Endothelial cell of umbilical vein (primary cell): ENCODE data around the gene RHCG. TPM values are rescaled to one million over a fixed set of nuclear protein-coding genes. Genes with fewer than 3 reads are reported as not detected.

Experiments
- BruUV-seq: library from RNA; stranded (reverse); fragments of 400-500 nt; replicated peaks from 2 replicates; lab custom pipeline; 2021; lab: Mats Ljungman, UMichigan
- CTCF ChIA-PET: fragments of 300-600, 350-600 bp; sonication (Branson Sonifier 250); formaldehyde crosslinking; loops from one replicate; lab custom pipeline; 2021; ENCODE audit warnings: antibody characterized with exemption, inconsistent platforms; lab: Charles Lee
- POLR2A ChIA-PET: fragments of 300-600, 350-600 bp; sonication (Branson Sonifier 250); formaldehyde crosslinking; loops from one replicate; lab custom pipeline; 2021; ENCODE audit warnings: antibody characterized with exemption, inconsistent platforms; lab: Charles Lee
- DNase-seq: peaks from one replicate; pipeline ENCODE4 v3.0.0-alpha.2; 2011; ENCODE audit warnings: low read depth, low spot score
- FAIRE-seq: peaks from 2 replicates; lab custom pipeline; 2011; peaks lifted over from hg19 to GRCh38; lab: Jason Lieb, UNC
- H2AFZ ChIP-seq: 2 replicates; pipeline ENCODE4 v1.6.0; 2012; ENCODE audit warnings: low read depth, low read length, control low read depth, inconsistent platforms
- H3K27ac ChIP-seq: 2 replicates; pipeline ENCODE4 v1.5.1; 2011; ENCODE audit warnings: low read depth, mild to moderate bottlenecking, control low read depth, low read length, moderate library complexity; ENCODE audit not compliant: insufficient read depth
- H3K27me3 ChIP-seq, 2 experiments: 2 replicates each; pipeline versions ENCODE4 v1.6.0 to v1.6.1; 2011; ENCODE audit warnings: low read length in 2 of 2, mixed read lengths in 1 of 2; ENCODE audit not compliant: control insufficient read depth in 2 of 2, insufficient read depth in 2 of 2
- H3K36me3 ChIP-seq, 2 experiments: 2 replicates in 1 of 2; 3 replicates in 1 of 2; pipeline ENCODE4 v1.5.1; 2011; ENCODE audit warnings: low read length in 2 of 2, mild to moderate bottlenecking in 1 of 2, moderate library complexity in 1 of 2; ENCODE audit not compliant: control insufficient read depth in 2 of 2, insufficient read depth in 2 of 2; ENCODE audit errors: extremely low read depth in 1 of 2
- H3K4me1 ChIP-seq: 3 replicates; pipeline ENCODE4 v1.5.1; 2011; ENCODE audit warnings: mild to moderate bottlenecking, low read length; ENCODE audit not compliant: control insufficient read depth, insufficient read depth; ENCODE audit errors: extremely low read depth
- H3K4me2 ChIP-seq: 2 replicates; pipeline ENCODE4 v1.6.1; 2011; ENCODE audit warnings: low read length, control low read depth, mixed read lengths; ENCODE audit not compliant: insufficient read depth
- H3K4me3 ChIP-seq, 3 experiments: fragments of 200-600 bp in 1 of 3; sonication (generic), shearing (Covaris generic) in 1 of 3; replicated peaks in 1 of 3; 2 replicates each; pipeline ENCODE4 v1.5.1; 2011 to 2016; ENCODE audit warnings: control low read depth in 3 of 3, low read length in 3 of 3, mild to moderate bottlenecking in 2 of 3, inconsistent platforms in 1 of 3, low read depth in 1 of 3, moderate library complexity in 1 of 3; ENCODE audit not compliant: insufficient read depth in 1 of 3
- H3K79me2 ChIP-seq: 2 replicates; pipeline ENCODE4 v1.6.0; 2012; ENCODE audit warnings: low read length, inconsistent platforms; ENCODE audit not compliant: control insufficient read depth, insufficient read depth
- H3K9ac ChIP-seq: replicated peaks from 2 replicates; pipeline ENCODE3; 2011; ENCODE audit warnings: low read length, control low read depth; ENCODE audit not compliant: insufficient read depth; ENCODE audit errors: extremely low read depth
- H3K9me1 ChIP-seq: replicated peaks from 3 replicates; pipeline ENCODE4 v1.6.0; 2011; ENCODE audit warnings: mild to moderate bottlenecking, low read length; ENCODE audit not compliant: control insufficient read depth, insufficient read depth; ENCODE audit errors: extremely low read depth
- H3K9me3 ChIP-seq: replicated peaks from 2 replicates; pipeline ENCODE4 v1.5.1; 2012; ENCODE audit warnings: low read length, inconsistent platforms; ENCODE audit not compliant: control insufficient read depth, insufficient read depth
- H4K20me1 ChIP-seq: replicated peaks from 2 replicates; pipeline ENCODE3; 2011; ENCODE audit warnings: mild to moderate bottlenecking, low read length; ENCODE audit not compliant: control insufficient read depth, insufficient read depth; ENCODE audit errors: extremely low read depth
- CTCF ChIP-seq, 2 donors: IDR thresholded peaks; 1 replicate in 1 of 2; 2 replicates in 1 of 2; pipeline ENCODE4 v1.5.1; 2011; ENCODE audit warnings: low read length in 2 of 2, mild to moderate bottlenecking in 2 of 2, moderate library complexity in 2 of 2, control low read depth in 1 of 2, inconsistent platforms in 1 of 2, low read depth in 1 of 2; ENCODE audit not compliant: insufficient read depth in 1 of 2; ENCODE audit errors: extremely low read depth in 1 of 2
- EZH2 ChIP-seq: IDR thresholded peaks from 2 replicates; pipeline ENCODE4 v1.6.1; 2012; ENCODE audit warnings: borderline replicate concordance, low read depth, mild to moderate bottlenecking, moderate library complexity, low read length, inconsistent platforms; ENCODE audit not compliant: severe bottlenecking
- FOS ChIP-seq: IDR thresholded peaks from 2 replicates; pipeline ENCODE4 v1.6.1; 2011; ENCODE audit warnings: mild to moderate bottlenecking, low read length, moderate library complexity, borderline replicate concordance; ENCODE audit not compliant: insufficient read depth
- GATA2 ChIP-seq: IDR thresholded peaks from 2 replicates; pipeline ENCODE4 v1.7.0; 2011; ENCODE audit warnings: low read depth, mild to moderate bottlenecking, moderate library complexity, mixed read lengths, low read length; ENCODE audit not compliant: insufficient read length, insufficient read depth
- JUN ChIP-seq: IDR thresholded peaks from 2 replicates; pipeline ENCODE4 v1.6.1; 2011; ENCODE audit warnings: borderline replicate concordance, low read depth; ENCODE audit not compliant: insufficient read length, insufficient read depth
- MAX ChIP-seq: IDR thresholded peaks from 2 replicates; pipeline ENCODE4 v1.6.1; 2011; ENCODE audit not compliant: insufficient read depth, insufficient read length
- POLR2AphosphoS5 ChIP-seq: IDR thresholded peaks from 2 replicates; pipeline ENCODE4 v1.6.1; 2012; ENCODE audit warnings: low read depth, mild to moderate bottlenecking, control low read depth, low read length, moderate library complexity; ENCODE audit not compliant: insufficient read depth
- dilution Hi-C: fragments of 300-500 bp; cut with MboI; formaldehyde crosslinking; loops from one replicate; pipeline ENCODE4 v1.15.0; 2019; ENCODE audit warnings: low sequenced_read_pairs; ENCODE audit not compliant: extremely low pct_ligation_motif_present
- intact Hi-C: fragments of 100-400 bp; cut with micrococcal nuclease; formaldehyde crosslinking; loops from one replicate; pipeline ENCODE4 v1.10.0; 2022
- polyA plus RNA-seq, 4 experiments: library from polyadenylated mRNA; depleted of rRNA in 3 of 4; stranded (reverse) in 3 of 4; unstranded in 1 of 4; fragments of >200 nt; gene quantifications; 2 replicates each; pipeline versions ENCODE4 v1.2.1 to v1.2.3, GENCODE V29; 2011 to 2012; ENCODE audit warnings: missing spikeins in 1 of 4
- total RNA-seq: library from RNA; stranded (reverse); gene quantifications from 2 replicates; pipeline ENCODE4 v1.2.3, GENCODE V29; 2021

The RHCG gene
- total and polyA plus RNA-seq, 2 donors (not counting 3 experiments of a cell fraction or from before 2014, with no cell fraction given) = not detected

DNA sequence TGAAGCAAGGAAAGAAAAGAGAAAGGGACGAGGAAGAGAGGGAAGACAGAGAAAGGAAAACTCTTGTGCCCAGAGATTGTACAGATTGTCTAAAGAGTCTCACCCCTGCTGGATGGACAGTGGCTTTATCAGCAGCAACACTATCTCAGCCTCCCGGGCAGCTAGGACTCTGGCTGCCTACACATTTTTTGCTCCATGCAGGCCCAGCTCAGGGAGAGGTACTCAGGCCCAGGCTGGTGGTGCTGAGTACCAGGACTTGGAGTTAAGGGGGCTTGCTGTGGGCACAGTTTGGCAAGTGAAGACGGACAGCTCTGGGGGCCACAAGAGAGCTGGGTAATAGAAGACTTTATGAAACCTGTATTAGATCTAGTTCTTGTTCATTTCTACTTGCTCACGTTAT lies 19.1 kb upstream of the RHCG start:
- no peak overlapping the region for H3K27ac ChIP-seq
- no peaks in the 10 kb centered on the region for H3K9me3 ChIP-seq
- dilution Hi-C loops = no loop called here
- no peak overlapping the region for H3K4me3 ChIP-seq
- TF ChIP-seq EZH2 (no peak), CTCF (IDR thresholded peaks at IDR 0.05; ENCODE audit: extremely low read depth in 1 of 2, insufficient read depth in 1 of 2, low read depth in 1 of 2, low read length in 2 of 2) (no peak), FOS (no peak), JUN (no peak), MAX (no peak), GATA2 (no peak), POLR2AphosphoS5 (no peak)
- ChIA-PET CTCF (no interaction called here), POLR2A (no interaction called here)
- H3K79me2 ChIP-seq = no peaks in the 10 kb centered on the region
- BruUV-seq = no TSS peak
- no peak overlapping the region for H3K9ac ChIP-seq
- DNase-seq = no peak
- no peak for FAIRE-seq
- H3K27me3 ChIP-seq = peaks cover 6 to 17% of the 10 kb centered on the region in 2 experiments
- H3K4me2 ChIP-seq = no peak overlapping the region
- no peaks in the 10 kb centered on the region for H3K9me1 ChIP-seq
- H2AFZ ChIP-seq = no peak overlapping the region
- H3K4me1 ChIP-seq = no peaks in the 10 kb centered on the region
- intact Hi-C loops = no loop called here
- no peaks in the 10 kb centered on the region for H4K20me1 ChIP-seq
- no peaks in the 10 kb centered on the region for H3K36me3 ChIP-seq
